ENCODE data around the gene PYGO2. TPM values are rescaled to one million over a fixed set of nuclear protein-coding genes. Genes with fewer than 3 reads are reported as not detected.

The PYGO2 gene
- total RNA-seq, 1 experiment from 2014 or later = 37.4 TPM

DNA sequence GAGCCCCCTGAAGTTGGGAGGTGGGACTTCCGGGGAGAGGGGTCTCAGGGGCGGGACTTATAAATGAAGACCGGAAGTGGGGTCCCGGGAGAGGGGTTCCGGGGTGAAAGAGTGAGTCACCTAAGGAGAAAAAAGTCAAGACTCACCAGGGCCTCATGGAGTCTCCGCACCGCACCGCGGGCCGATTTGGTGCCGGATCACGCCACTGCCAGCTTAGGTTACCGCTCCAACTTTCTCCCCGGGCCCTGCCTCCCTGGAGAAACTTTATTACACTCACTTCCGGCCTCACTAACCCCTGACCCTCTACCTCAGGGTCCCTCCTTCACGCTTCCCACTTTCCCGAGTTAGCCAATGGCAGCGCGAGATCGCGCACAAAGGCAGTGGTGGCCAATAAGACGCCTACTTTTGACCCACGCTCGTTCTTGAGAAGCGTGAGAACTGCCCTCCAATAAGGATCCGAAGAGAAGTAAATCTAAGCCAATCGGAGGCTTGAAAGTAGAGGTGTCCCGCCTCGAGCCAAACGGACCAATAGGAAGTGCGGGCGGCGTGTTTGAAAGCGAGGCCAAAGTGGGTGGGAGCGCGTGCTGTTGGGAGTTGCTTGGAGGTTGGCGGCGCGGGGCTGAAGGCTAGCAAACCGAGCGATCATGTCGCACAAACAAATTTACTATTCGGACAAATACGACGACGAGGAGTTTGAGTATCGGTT is 12.7 kb upstream of the PYGO2 start, which contains the start of gene CKS1B (continued):
- TF ChIP-seq CTCF (IDR thresholded peaks at IDR 0.05) = no peak
- TF ChIP-seq, protein P1, sequence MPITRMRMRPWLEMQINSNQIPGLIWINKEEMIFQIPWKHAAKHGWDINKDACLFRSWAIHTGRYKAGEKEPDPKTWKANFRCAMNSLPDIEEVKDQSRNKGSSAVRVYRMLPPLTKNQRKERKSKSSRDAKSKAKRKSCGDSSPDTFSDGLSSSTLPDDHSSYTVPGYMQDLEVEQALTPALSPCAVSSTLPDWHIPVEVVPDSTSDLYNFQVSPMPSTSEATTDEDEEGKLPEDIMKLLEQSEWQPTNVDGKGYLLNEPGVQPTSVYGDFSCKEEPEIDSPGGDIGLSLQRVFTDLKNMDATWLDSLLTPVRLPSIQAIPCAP (CRISPR knock-in tag; IDR thresholded peaks at IDR 0.05) = no peak
- TF ChIP-seq CREM (CRISPR knock-in tag; IDR thresholded peaks at IDR 0.05) = peak; percentile 24
- TF ChIP-seq TP53 (CRISPR knock-in tag; IDR thresholded peaks at IDR 0.05) = no peak
- peak; percentile 63 for TF ChIP-seq SMAD3 (CRISPR knock-in tag; IDR thresholded peaks at IDR 0.05; ENCODE audit: borderline replicate concordance)
- TF ChIP-seq HMGXB4 (CRISPR knock-in tag; IDR thresholded peaks at IDR 0.05) = 0 out of 2 replicates have a peak, but pooled peaks have one; percentile 28
- TF ChIP-seq, protein P2, sequence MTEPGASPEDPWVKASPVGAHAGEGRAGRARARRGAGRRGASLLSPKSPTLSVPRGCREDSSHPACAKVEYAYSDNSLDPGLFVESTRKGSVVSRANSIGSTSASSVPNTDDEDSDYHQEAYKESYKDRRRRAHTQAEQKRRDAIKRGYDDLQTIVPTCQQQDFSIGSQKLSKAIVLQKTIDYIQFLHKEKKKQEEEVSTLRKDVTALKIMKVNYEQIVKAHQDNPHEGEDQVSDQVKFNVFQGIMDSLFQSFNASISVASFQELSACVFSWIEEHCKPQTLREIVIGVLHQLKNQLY (CRISPR knock-in tag; IDR thresholded peaks at IDR 0.05) = no peak
- TF ChIP-seq ZNF671 (CRISPR knock-in tag; IDR thresholded peaks at IDR 0.05) = no peak
- TF ChIP-seq AR (CRISPR knock-in tag; IDR thresholded peaks at IDR 0.05) = no peak

DNA sequence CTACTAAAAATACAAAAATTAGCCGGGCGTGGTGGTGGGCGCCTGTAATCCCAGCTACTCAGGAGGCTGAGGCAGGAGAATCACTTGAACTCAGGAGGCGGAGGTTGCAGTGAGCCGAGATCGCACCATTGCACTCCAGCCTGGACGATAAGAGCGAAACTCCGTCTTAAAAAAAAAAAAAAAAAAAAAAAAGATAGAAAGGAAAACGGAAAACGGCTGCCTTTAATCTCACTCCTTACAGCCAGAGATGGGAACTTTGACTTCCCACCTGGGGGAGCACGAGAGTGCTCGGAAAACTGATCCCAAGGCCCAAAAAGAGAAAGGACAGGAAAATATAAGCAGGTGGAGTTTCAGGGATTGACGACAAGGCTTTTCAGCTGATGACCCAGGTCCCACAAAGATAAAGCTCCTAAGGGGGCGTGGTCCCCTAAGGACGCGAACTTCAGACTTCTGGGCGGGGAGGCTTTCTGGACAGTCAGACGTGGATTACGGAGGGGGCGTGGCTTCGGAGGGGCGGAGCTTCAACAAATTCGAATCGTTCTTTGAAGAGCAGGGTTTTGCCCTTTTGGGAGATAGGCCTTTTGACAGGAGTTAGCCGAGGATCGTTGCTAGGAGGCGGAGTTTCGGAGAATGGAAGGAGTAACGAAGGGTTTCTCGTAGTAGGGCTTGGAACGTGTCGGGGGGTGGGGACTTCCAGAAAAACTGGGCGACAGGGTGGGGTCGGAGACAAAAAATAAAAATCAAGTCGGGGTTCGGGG is 11.9 kb upstream of the PYGO2 start:
- Mint-ChIP-seq H3K4me3 (no peak overlapping the region), H3K27me3 (ENCODE audit: low read depth) (no peaks in the 10 kb centered on the region), H3K9me3 (no peaks in the 10 kb centered on the region), H3K27ac (no peak overlapping the region), H3K36me3 (peaks cover 9% of the 10 kb centered on the region), H3K4me1 (peaks cover 35% of the 10 kb centered on the region)
- TF ChIP-seq JAZF1 (CRISPR knock-in tag; IDR thresholded peaks at IDR 0.05) (no peak), E2F5 (CRISPR knock-in tag; IDR thresholded peaks at IDR 0.05) (peak; percentile 7; the same call in 1 of the 2 replicates), USF1 (CRISPR knock-in tag; IDR thresholded peaks at IDR 0.05) (0 out of 2 replicates have a peak, but pooled peaks have one; percentile 13)
- ChIA-PET POLR2A (interaction anchor here (0.7 to 7.3 kb wide), 19 partner anchors 9 to 338 kb away, joined by 3 to 176 read pairs (median 5); partner anchors contain the start of genes FLAD1, KCNN3, KRTCAP2 and LENEP), CTCF (interaction anchor here (0.7 to 8.3 kb wide), 15 partner anchors 9 to 362 kb away, joined by 3 to 176 read pairs (median 5); partner anchors contain the start of genes EFNA4, FLAD1, KCNN3 and LENEP)
- peak; percentile 1 for ATAC-seq
- DNase-seq (ENCODE audit: low spot score) = peak; percentile 100

Measured in WTC11 (cell line).